Liver (tissue), 9 donors: ENCODE measurements around the gene INIP. TPM values are rescaled to one million over a fixed set of nuclear protein-coding genes. Genes with fewer than 3 reads are reported as not detected.
A peak's percentile ranks its signal among the peaks of the same experiment; 100 is the strongest.

Source experiments
- DNase-seq: peaks from one replicate; pipeline ENCODE4 v3.0.0-alpha.2; 2017; ENCODE audit warnings: low spot score
- H3K27ac ChIP-seq, 2 donors: one replicate each; pipeline ENCODE4 v1.7.0; 2013; ENCODE audit warnings: inconsistent platforms in 2 of 2, low read length in 2 of 2, control low read depth in 1 of 2, low read depth in 1 of 2, mild to moderate bottlenecking in 1 of 2
- H3K27me3 ChIP-seq, 4 donors: one replicate each; pipeline versions ENCODE4 v1.6.1 to v1.7.0; 2013; ENCODE audit warnings: low read length in 3 of 4, inconsistent platforms in 1 of 4, mild to moderate bottlenecking in 1 of 4, moderate library complexity in 1 of 4; ENCODE audit not compliant: control insufficient read depth in 4 of 4, insufficient read depth in 4 of 4
- H3K36me3 ChIP-seq, 4 donors: one replicate each; pipeline versions ENCODE4 v1.6.1 to v1.7.0; 2013; ENCODE audit warnings: low read length in 3 of 4, mild to moderate bottlenecking in 3 of 4, low read depth in 1 of 4, moderate library complexity in 1 of 4; ENCODE audit not compliant: control insufficient read depth in 4 of 4, insufficient read depth in 3 of 4
- H3K4me1 ChIP-seq, 4 donors: one replicate each; pipeline versions ENCODE4 v1.6.1 to v1.7.0; 2013; ENCODE audit warnings: low read length in 3 of 4, mild to moderate bottlenecking in 3 of 4, moderate library complexity in 1 of 4; ENCODE audit not compliant: control insufficient read depth in 4 of 4, insufficient read depth in 4 of 4
- H3K4me3 ChIP-seq, 3 donors: one replicate each; pipeline versions ENCODE4 v1.6.1 to v1.7.0; 2013; ENCODE audit warnings: low read length in 3 of 3, control low read depth in 1 of 3, low read depth in 1 of 3, mild to moderate bottlenecking in 1 of 3
- H3K9ac ChIP-seq, 2 donors: one replicate each; pipeline ENCODE4 v1.7.0; 2013; ENCODE audit warnings: low read length in 2 of 2, mild to moderate bottlenecking in 2 of 2, moderate library complexity in 2 of 2, control low read depth in 1 of 2, low read depth in 1 of 2
- H3K9me3 ChIP-seq, 4 donors: one replicate each; pipeline versions ENCODE4 v1.6.1 to v1.7.0; 2013; ENCODE audit warnings: low read length in 3 of 4; ENCODE audit not compliant: control insufficient read depth in 4 of 4
- ATF3 ChIP-seq: IDR thresholded peaks from 2 replicates; pipeline ENCODE4 v1.6.1; 2016; ENCODE audit warnings: antibody characterized with exemption
- CTCF ChIP-seq: fragments of 150-350 bp; IDR thresholded peaks from 2 replicates; pipeline ENCODE4 v1.5.1; 2017; ENCODE audit warnings: improper control_type of control experiment, low read depth, low read length; ENCODE audit not compliant: missing input control
- EGR1 ChIP-seq, 2 donors: IDR thresholded peaks; 2 replicates each; pipeline ENCODE4 v1.6.1; 2016 to 2018; ENCODE audit warnings: antibody characterized with exemption in 2 of 2, low read depth in 2 of 2
- FOXA2 ChIP-seq: IDR thresholded peaks from 2 replicates; pipeline ENCODE4 v1.6.1; 2016; ENCODE audit warnings: antibody characterized with exemption
- HNF4A ChIP-seq, 2 donors: conservative IDR thresholded peaks; 2 replicates each; pipeline ENCODE4 v1.6.1; 2016; ENCODE audit warnings: antibody characterized with exemption in 2 of 2, mild to moderate bottlenecking in 2 of 2
- HNF4G ChIP-seq: IDR thresholded peaks from 2 replicates; pipeline ENCODE4 v1.6.1; 2016; ENCODE audit warnings: antibody characterized with exemption
- JUND ChIP-seq, 2 donors: IDR thresholded peaks; 2 replicates each; pipeline ENCODE4 v1.6.1; 2016; ENCODE audit warnings: antibody characterized with exemption in 2 of 2
- NR2F2 ChIP-seq: IDR thresholded peaks from 2 replicates; pipeline ENCODE4 v1.6.1; 2016; ENCODE audit warnings: antibody characterized with exemption
- RAD21 ChIP-seq, 2 donors: IDR thresholded peaks; 2 replicates each; pipeline ENCODE4 v1.6.1; 2016; ENCODE audit warnings: antibody characterized with exemption in 2 of 2, mild to moderate bottlenecking in 2 of 2
- RXRA ChIP-seq, 2 donors: IDR thresholded peaks; 2 replicates each; pipeline ENCODE4 v1.6.1; 2017 to 2018; ENCODE audit warnings: antibody characterized with exemption in 2 of 2, mild to moderate bottlenecking in 1 of 2
- SP1 ChIP-seq: IDR thresholded peaks from 2 replicates; pipeline ENCODE4 v1.6.1; 2018; ENCODE audit warnings: antibody characterized with exemption, mild to moderate bottlenecking
- TAF1 ChIP-seq: conservative IDR thresholded peaks from 2 replicates; pipeline ENCODE4 v1.6.1; 2016; ENCODE audit warnings: antibody characterized with exemption, mild to moderate bottlenecking
- YY1 ChIP-seq: IDR thresholded peaks from 2 replicates; pipeline ENCODE4 v1.6.1; 2016; ENCODE audit warnings: antibody characterized with exemption, mild to moderate bottlenecking
- WGBS: extraction: QIAGEN DNeasy Blood & Tissue Kit; methylation state at CpG from one replicate; pipeline ENCODE4 v1.1.7; 2013; 5-methylcytosine and 5-hydroxymethylcytosine counted together
- polyA plus RNA-seq, 2 donors: library from polyadenylated mRNA; stranded (reverse) in 1 of 2; unstranded in 1 of 2; fragments of 200-250 nt in 1 of 2; fragments of >200 nt in 1 of 2; fragmentation: Nextera tagmentation in 1 of 2; extraction: Ambion mirVana in 1 of 2; gene quantifications; one replicate each; pipeline versions ENCODE4 v1.2.1 to v1.2.3, GENCODE V29; 2013 to 2015
- total RNA-seq, 2 donors: library from RNA; depleted of rRNA; stranded (reverse); fragments of >200 nt; gene quantifications; one replicate each; pipeline ENCODE4 v1.2.3, GENCODE V29; 2014
- TF ChIP-seq, protein P1 (sequence below): IDR thresholded peaks from 2 replicates; pipeline ENCODE4 v1.6.1; 2016; ENCODE audit warnings: antibody characterized with exemption
- TF ChIP-seq, protein P2 (sequence below): IDR thresholded peaks from 2 replicates; pipeline ENCODE4 v1.6.1; 2016; ENCODE audit warnings: antibody characterized with exemption
- donor health status: healthy.
- donor health status: healthy.
- donor health status: healthy.
- donor health status: healthy.
- donor health status: healthy.

INIP gene
- total and polyA plus RNA-seq, 4 donors = 6.2 to 13.3 (median 10.2) TPM

DNA sequence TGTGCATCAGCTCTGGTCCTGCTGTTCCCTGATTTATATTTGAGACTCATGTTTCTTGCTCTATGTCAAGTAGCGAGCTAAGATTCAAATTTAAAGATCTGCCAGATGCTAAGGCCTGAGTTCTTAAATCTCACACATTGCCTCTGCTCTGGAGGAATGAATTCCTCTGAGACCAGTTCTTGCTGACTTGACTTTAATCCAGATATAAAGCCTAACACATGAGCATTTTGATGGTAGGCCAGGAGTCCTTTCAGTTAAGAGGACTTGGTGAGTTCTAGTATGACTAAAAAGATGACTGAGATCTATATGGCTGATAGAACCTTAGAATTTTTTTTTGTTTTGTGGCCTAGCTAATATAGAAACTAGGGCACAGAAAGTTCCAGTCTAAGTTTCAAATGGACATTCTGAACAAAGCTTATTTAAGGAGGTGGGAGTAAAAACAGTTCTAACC, 1.3 kb upstream of the INIP start (continued):
- TF ChIP-seq CTCF (no peak), SP1 (no peak), RXRA (IDR thresholded peaks at IDR 0.05) (no peak), ATF3 (no peak), FOXA2 (no peak), EGR1 (IDR thresholded peaks at IDR 0.05; ENCODE audit: low read depth in 2 of 2) (no peak), RAD21 (IDR thresholded peaks at IDR 0.05) (no peak), YY1 (no peak), JUND (IDR thresholded peaks at IDR 0.05) (no peak), HNF4A (conservative IDR thresholded peaks at IDR 0.05) (no peak), NR2F2 (no peak)
- TF ChIP-seq, protein P1, sequence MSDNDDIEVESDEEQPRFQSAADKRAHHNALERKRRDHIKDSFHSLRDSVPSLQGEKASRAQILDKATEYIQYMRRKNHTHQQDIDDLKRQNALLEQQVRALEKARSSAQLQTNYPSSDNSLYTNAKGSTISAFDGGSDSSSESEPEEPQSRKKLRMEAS = no peak

GRCh38 chr9:112712678-112713077, 5.2 kb downstream of the INIP start:
- Histone ChIP-seq H3K9ac (no peak overlapping the region), H3K36me3 (peaks cover 0 to 5% (median 3%) of the 10 kb centered on the region in 4 donors), H3K4me1 (peaks cover 0 to 9% (median 8%) of the 10 kb centered on the region in 4 donors), H3K9me3 (no peaks in the 10 kb centered on the region), H3K27ac (no peak overlapping the region), H3K4me3 (no peak overlapping the region), H3K27me3 (no peaks in the 10 kb centered on the region)
- WGBS = 97% methylated on average over 3 of the region's 3 CpGs
- TF ChIP-seq CTCF (no peak), SP1 (no peak), HNF4G (no peak)
- TF ChIP-seq, protein P2, sequence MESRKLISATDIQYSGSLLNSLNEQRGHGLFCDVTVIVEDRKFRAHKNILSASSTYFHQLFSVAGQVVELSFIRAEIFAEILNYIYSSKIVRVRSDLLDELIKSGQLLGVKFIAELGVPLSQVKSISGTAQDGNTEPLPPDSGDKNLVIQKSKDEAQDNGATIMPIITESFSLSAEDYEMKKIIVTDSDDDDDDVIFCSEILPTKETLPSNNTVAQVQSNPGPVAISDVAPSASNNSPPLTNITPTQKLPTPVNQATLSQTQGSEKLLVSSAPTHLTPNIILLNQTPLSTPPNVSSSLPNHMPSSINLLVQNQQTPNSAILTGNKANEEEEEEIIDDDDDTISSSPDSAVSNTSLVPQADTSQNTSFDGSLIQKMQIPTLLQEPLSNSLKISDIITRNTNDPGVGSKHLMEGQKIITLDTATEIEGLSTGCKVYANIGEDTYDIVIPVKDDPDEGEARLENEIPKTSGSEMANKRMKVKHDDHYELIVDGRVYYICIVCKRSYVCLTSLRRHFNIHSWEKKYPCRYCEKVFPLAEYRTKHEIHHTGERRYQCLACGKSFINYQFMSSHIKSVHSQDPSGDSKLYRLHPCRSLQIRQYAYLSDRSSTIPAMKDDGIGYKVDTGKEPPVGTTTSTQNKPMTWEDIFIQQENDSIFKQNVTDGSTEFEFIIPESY = no peak
- DNase-seq = no peak

- H3K9me3 ChIP-seq = no peaks in the 10 kb centered on the region
- H3K27ac ChIP-seq = no peak overlapping the region
- H3K4me3 ChIP-seq = no peak overlapping the region
- no peak overlapping the region for H3K9ac ChIP-seq
- TF ChIP-seq RXRA (IDR thresholded peaks at IDR 0.05) (no peak), TAF1 (no peak), JUND (IDR thresholded peaks at IDR 0.05) (no peak), RAD21 (IDR thresholded peaks at IDR 0.05) (peak; percentile 70 to 76), CTCF (peak; percentile 43)
- H3K4me1 ChIP-seq = no peaks in the 10 kb centered on the region
- H3K36me3 ChIP-seq = peaks cover 0 to 5% (median 3%) of the 10 kb centered on the region in 4 donors
- H3K27me3 ChIP-seq = no peaks in the 10 kb centered on the region
- 74% methylated on average over 7 of the region's 7 CpGs for WGBS
- DNase-seq = no peak
Measured at GRCh38 chr9:112711050-112711689, 6.7 kb downstream of the INIP start.
